Neural progenitor cell (in vitro differentiated cells): ENCODE results near the gene TSPAN18. TPM values are rescaled to one million over a fixed set of nuclear protein-coding genes. Genes with fewer than 3 reads are reported as not detected.

Experiments used
- DNase-seq: peaks from one replicate; pipeline ENCODE4 v3.0.0-alpha.2; 2016; ENCODE audit warnings: low spot score
- H2AFZ ChIP-seq: fragments of 200-600 bp; sonication (generic); replicated peaks from 2 replicates; pipeline ENCODE4 v1.6.1; 2016; ENCODE audit warnings: antibody characterized with exemption
- H3F3A ChIP-seq: fragments of 200-600 bp; sonication (generic); 2 replicates; pipeline ENCODE4 v1.6.1; 2016; ENCODE audit warnings: antibody characterized with exemption, low read depth
- H3K27ac ChIP-seq: fragments of 200-600 bp; sonication (generic); 2 replicates; pipeline ENCODE4 v1.5.1; 2016; ENCODE audit warnings: mild to moderate bottlenecking
- H3K27me3 ChIP-seq: fragments of 200-600 bp; sonication (generic); 2 replicates; pipeline ENCODE4 v1.6.1; 2016; ENCODE audit warnings: mild to moderate bottlenecking, moderate library complexity
- H3K36me3 ChIP-seq: fragments of 200-600 bp; sonication (generic); 2 replicates; pipeline ENCODE4 v1.5.1; 2016
- H3K4me1 ChIP-seq: fragments of 200-600 bp; sonication (generic); 2 replicates; pipeline ENCODE4 v1.6.1; 2016; ENCODE audit warnings: mixed run types
- H3K4me2 ChIP-seq: fragments of 200-600 bp; sonication (generic); 2 replicates; pipeline ENCODE4 v1.6.1; 2016
- H3K4me3 ChIP-seq: fragments of 200-600 bp; sonication (generic); 2 replicates; pipeline ENCODE4 v1.5.1; 2016
- H3K79me2 ChIP-seq: fragments of 200-600 bp; sonication (generic); 2 replicates; pipeline ENCODE4 v1.6.1; 2016; ENCODE audit warnings: low read depth
- H3K9ac ChIP-seq: fragments of 200-600 bp; sonication (generic); 2 replicates; pipeline ENCODE4 v1.6.1; 2016
- H3K9me3 ChIP-seq: fragments of 200-600 bp; sonication (generic); 2 replicates; pipeline ENCODE4 v1.5.1; 2016; ENCODE audit warnings: low read depth
- H4K20me1 ChIP-seq: fragments of 200-600 bp; sonication (generic); 2 replicates; pipeline ENCODE4 v1.6.1; 2016; ENCODE audit warnings: low read depth
- H3K27ac Mint-ChIP-seq: 3 replicates; pipeline ENCODE4 v1.8.0; 2021; ENCODE audit warnings: mixed read lengths
- H3K27me3 Mint-ChIP-seq: 2 replicates; pipeline ENCODE4 v1.8.0; 2022; ENCODE audit warnings: low read depth, mild to moderate bottlenecking, inconsistent platforms, moderate library complexity, mixed read lengths; ENCODE audit not compliant: insufficient read depth
- H3K36me3 Mint-ChIP-seq: 3 replicates; pipeline ENCODE4 v1.8.0; 2021; ENCODE audit warnings: mixed read lengths
- H3K4me1 Mint-ChIP-seq: 3 replicates; pipeline ENCODE4 v1.8.0; 2021; ENCODE audit warnings: mixed read lengths
- H3K4me3 Mint-ChIP-seq: 3 replicates; pipeline ENCODE4 v1.8.0; 2021; ENCODE audit warnings: mild to moderate bottlenecking, moderate library complexity, mixed read lengths
- H3K9me3 Mint-ChIP-seq: 3 replicates; pipeline ENCODE4 v1.8.0; 2020; ENCODE audit warnings: mixed read lengths
- CTCF ChIP-seq: fragments of 200-600 bp; sonication (generic); IDR thresholded peaks from 2 replicates; pipeline ENCODE4 v1.5.1; 2017; ENCODE audit warnings: antibody characterized with exemption, mild to moderate bottlenecking
- EZH2 ChIP-seq: fragments of 200-600 bp; sonication (generic); IDR thresholded peaks from 2 replicates; pipeline ENCODE4 v1.6.1; 2017; ENCODE audit warnings: antibody characterized with exemption, mild to moderate bottlenecking, moderate library complexity
- EZH2phosphoT487 ChIP-seq: fragments of 200-600 bp; sonication (generic); IDR thresholded peaks from 2 replicates; pipeline ENCODE4 v1.6.1; 2017; ENCODE audit warnings: antibody characterized with exemption
- total RNA-seq: library from RNA; depleted of rRNA; stranded (reverse); fragments of >200 nt; gene quantifications from 2 replicates; pipeline ENCODE4 v1.2.3, GENCODE V29; 2015; ENCODE audit warnings: low replicate concordance

The TSPAN18 gene
- total RNA-seq, 1 donor from 2014 or later, result 16.5 TPM

GRCh38 chr11:44690651-44691050, 36.1 kb upstream of the TSPAN18 start:
- no peak overlapping the region for H3K27ac Mint-ChIP-seq
- peaks cover 4% of the 10 kb centered on the region for H3K4me1 ChIP-seq
- no peak overlapping the region for H2AFZ ChIP-seq
- H3F3A ChIP-seq, result no peaks in the 10 kb centered on the region
- H3K27me3 Mint-ChIP-seq, result peaks cover 13% of the 10 kb centered on the region
- peaks cover 33% of the 10 kb centered on the region for H3K4me1 Mint-ChIP-seq
- H3K9me3 ChIP-seq, result no peaks in the 10 kb centered on the region
- no peak overlapping the region for H3K4me3 Mint-ChIP-seq
- no peaks in the 10 kb centered on the region for H4K20me1 ChIP-seq
- H3K4me3 ChIP-seq, result no peak overlapping the region
- H3K27ac ChIP-seq, result no peak overlapping the region
- no peaks in the 10 kb centered on the region for H3K27me3 ChIP-seq
- H3K36me3 Mint-ChIP-seq, result no peaks in the 10 kb centered on the region
- no peak for DNase-seq
- H3K9ac ChIP-seq, result no peak overlapping the region
- no peaks in the 10 kb centered on the region for H3K9me3 Mint-ChIP-seq
- H3K4me2 ChIP-seq, result no peak overlapping the region
- TF ChIP-seq EZH2 (no peak), CTCF (no peak), EZH2phosphoT487 (no peak)
- H3K36me3 ChIP-seq, result no peaks in the 10 kb centered on the region
- no peaks in the 10 kb centered on the region for H3K79me2 ChIP-seq

- no peaks in the 10 kb centered on the region for H3K9me3 Mint-ChIP-seq
- TF ChIP-seq EZH2phosphoT487 (no peak), EZH2 (no peak), CTCF (no peak)
- H3K4me3 ChIP-seq, result no peak overlapping the region
- H3K27ac ChIP-seq, result no peak overlapping the region
- peaks cover 4% of the 10 kb centered on the region for H3K4me1 ChIP-seq
- no peak overlapping the region for H3K4me3 Mint-ChIP-seq
- H4K20me1 ChIP-seq, result no peaks in the 10 kb centered on the region
- H3F3A ChIP-seq, result no peaks in the 10 kb centered on the region
- no peaks in the 10 kb centered on the region for H3K36me3 ChIP-seq
- H3K9ac ChIP-seq, result no peak overlapping the region
- H2AFZ ChIP-seq, result no peak overlapping the region
- peaks cover 38% of the 10 kb centered on the region for H3K4me1 Mint-ChIP-seq
- H3K27ac Mint-ChIP-seq, result no peak overlapping the region
- H3K36me3 Mint-ChIP-seq, result no peaks in the 10 kb centered on the region
- no peak for DNase-seq
- no peaks in the 10 kb centered on the region for H3K79me2 ChIP-seq
- no peak overlapping the region for H3K4me2 ChIP-seq
- H3K27me3 Mint-ChIP-seq, result peaks cover 10% of the 10 kb centered on the region
- H3K9me3 ChIP-seq, result no peaks in the 10 kb centered on the region
- no peaks in the 10 kb centered on the region for H3K27me3 ChIP-seq
These were observed 34.3 kb upstream of the TSPAN18 start for GRCh38 chr11:44692460-44692859.

- Mint-ChIP-seq H3K4me1 (peaks cover 33% of the 10 kb centered on the region), H3K9me3 (no peaks in the 10 kb centered on the region), H3K27ac (peak overlapping the region; percentile 46), H3K36me3 (no peaks in the 10 kb centered on the region), H3K27me3 (peaks cover 6% of the 10 kb centered on the region), H3K4me3 (peak overlapping the region; percentile 18)
- H3K4me3 ChIP-seq, result no peak overlapping the region
- no peaks in the 10 kb centered on the region for H3K27me3 ChIP-seq
- H3K36me3 ChIP-seq, result no peaks in the 10 kb centered on the region
- H3K9me3 ChIP-seq, result no peaks in the 10 kb centered on the region
- H3K9ac ChIP-seq, result no peak overlapping the region
- H2AFZ ChIP-seq, result no peak overlapping the region
- peaks cover 4% of the 10 kb centered on the region for H3K4me1 ChIP-seq
- H3F3A ChIP-seq, result no peaks in the 10 kb centered on the region
- H3K4me2 ChIP-seq, result no peak overlapping the region
- TF ChIP-seq EZH2 (no peak), EZH2phosphoT487 (no peak), CTCF (no peak)
- no peaks in the 10 kb centered on the region for H4K20me1 ChIP-seq
- no peaks in the 10 kb centered on the region for H3K79me2 ChIP-seq
- H3K27ac ChIP-seq, result no peak overlapping the region
- DNase-seq, result peak; percentile 26
These were observed 33.1 kb upstream of the TSPAN18 start for GRCh38 chr11:44693654-44694119.
